OCI-LY1 (cell line): ENCODE data around the gene SLC27A6.

ENCODE experiments used
- EZH2 ChIP-seq: fragments of 200-600 bp; sonication (generic), shearing (Covaris generic); IDR thresholded peaks from 2 replicates; pipeline ENCODE4 v1.8.0; 2017; ENCODE audit warnings: borderline replicate concordance, mixed run types, mild to moderate bottlenecking, antibody characterized with exemption, low read length, moderate library complexity, mixed read lengths
- TF ChIP-seq, protein P1 (sequence below): fragments of 200-600 bp; sonication (generic), shearing (Covaris generic); IDR thresholded peaks from 2 replicates; pipeline ENCODE4 v1.5.1; 2017; ENCODE audit warnings: mild to moderate bottlenecking, antibody characterized with exemption, low read length, moderate library complexity, mixed read lengths

GRCh38 chr5:129080766-129081165, 115.5 kb downstream of the SLC27A6 start:
- TF ChIP-seq, protein P1, sequence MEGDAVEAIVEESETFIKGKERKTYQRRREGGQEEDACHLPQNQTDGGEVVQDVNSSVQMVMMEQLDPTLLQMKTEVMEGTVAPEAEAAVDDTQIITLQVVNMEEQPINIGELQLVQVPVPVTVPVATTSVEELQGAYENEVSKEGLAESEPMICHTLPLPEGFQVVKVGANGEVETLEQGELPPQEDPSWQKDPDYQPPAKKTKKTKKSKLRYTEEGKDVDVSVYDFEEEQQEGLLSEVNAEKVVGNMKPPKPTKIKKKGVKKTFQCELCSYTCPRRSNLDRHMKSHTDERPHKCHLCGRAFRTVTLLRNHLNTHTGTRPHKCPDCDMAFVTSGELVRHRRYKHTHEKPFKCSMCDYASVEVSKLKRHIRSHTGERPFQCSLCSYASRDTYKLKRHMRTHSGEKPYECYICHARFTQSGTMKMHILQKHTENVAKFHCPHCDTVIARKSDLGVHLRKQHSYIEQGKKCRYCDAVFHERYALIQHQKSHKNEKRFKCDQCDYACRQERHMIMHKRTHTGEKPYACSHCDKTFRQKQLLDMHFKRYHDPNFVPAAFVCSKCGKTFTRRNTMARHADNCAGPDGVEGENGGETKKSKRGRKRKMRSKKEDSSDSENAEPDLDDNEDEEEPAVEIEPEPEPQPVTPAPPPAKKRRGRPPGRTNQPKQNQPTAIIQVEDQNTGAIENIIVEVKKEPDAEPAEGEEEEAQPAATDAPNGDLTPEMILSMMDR, result no peak
- TF ChIP-seq EZH2, result no peak
